Uterus (tissue), 2 donors: ENCODE results near the gene URB2.

Experiments
- POLR2A ChIP-seq, 2 donors: fragments of 450-650 bp; IDR thresholded peaks; one replicate each; pipeline ENCODE4 v1.6.1; 2016; ENCODE audit warnings: antibody characterized with exemption in 2 of 2, mild to moderate bottlenecking in 1 of 2, moderate library complexity in 1 of 2
- TF ChIP-seq, protein P1 (sequence below), 4 experiments: fragments of 200-600 bp in 2 of 4; fragments of 450-650 bp in 2 of 4; sonication (generic) in 2 of 4; IDR thresholded peaks; one replicate each; pipeline ENCODE4 v1.5.1; 2016 to 2019; ENCODE audit warnings: antibody characterized with exemption in 4 of 4, mild to moderate bottlenecking in 2 of 4, moderate library complexity in 1 of 4

DNA sequence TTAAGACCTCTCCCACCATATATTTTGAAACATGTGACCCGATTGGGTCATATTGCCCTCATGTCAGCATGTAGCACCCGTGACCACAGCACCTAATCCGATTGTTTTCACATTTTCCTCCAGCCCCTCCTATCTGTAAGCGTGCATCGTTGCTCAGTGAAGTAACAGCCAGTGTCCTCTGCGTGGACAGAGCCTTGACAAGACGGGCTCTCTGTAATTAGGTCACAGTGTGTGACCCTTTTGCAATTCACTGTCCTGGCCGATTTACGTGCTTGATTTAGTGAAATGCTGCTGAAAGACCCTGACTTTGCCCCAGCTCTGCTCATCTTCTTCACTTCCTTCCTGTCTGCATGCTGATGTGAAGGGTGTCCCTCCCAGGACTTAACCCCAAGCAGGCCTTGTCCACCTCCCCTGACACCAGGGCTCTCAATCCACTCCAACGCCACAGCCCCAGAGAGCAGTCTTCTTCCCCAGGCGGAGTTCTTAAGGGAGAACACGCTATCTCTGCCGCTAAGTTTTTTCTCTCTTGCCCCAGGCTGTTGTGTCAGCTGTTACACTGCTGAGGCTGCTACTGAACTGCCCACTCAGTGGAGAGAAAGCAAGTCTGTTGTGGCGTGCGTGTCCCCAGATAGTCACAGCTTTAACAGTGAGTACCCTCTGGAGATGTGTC is 19.4 kb downstream of the URB2 start:
- TF ChIP-seq, protein P1, sequence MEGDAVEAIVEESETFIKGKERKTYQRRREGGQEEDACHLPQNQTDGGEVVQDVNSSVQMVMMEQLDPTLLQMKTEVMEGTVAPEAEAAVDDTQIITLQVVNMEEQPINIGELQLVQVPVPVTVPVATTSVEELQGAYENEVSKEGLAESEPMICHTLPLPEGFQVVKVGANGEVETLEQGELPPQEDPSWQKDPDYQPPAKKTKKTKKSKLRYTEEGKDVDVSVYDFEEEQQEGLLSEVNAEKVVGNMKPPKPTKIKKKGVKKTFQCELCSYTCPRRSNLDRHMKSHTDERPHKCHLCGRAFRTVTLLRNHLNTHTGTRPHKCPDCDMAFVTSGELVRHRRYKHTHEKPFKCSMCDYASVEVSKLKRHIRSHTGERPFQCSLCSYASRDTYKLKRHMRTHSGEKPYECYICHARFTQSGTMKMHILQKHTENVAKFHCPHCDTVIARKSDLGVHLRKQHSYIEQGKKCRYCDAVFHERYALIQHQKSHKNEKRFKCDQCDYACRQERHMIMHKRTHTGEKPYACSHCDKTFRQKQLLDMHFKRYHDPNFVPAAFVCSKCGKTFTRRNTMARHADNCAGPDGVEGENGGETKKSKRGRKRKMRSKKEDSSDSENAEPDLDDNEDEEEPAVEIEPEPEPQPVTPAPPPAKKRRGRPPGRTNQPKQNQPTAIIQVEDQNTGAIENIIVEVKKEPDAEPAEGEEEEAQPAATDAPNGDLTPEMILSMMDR (IDR thresholded peaks at IDR 0.05): no peak
- TF ChIP-seq POLR2A (IDR thresholded peaks at IDR 0.05): no peak
